CD4-positive, alpha-beta T cell treated with Interleukin-2 at 100 ng/mL for 4 hours (primary cell): Measurements from ENCODE around the gene SP7.
A peak's percentile ranks its signal among the peaks of the same experiment; 100 is the strongest.
"Not testable (repeated sequence)": the region's sequence is repeated elsewhere in the genome, so short reads cannot be mapped to it uniquely, and the experiment has no call there.

Source experiments
- DNase-seq: peaks from one replicate; pipeline ENCODE4 v3.0.0-alpha.2; 2020; ENCODE audit warnings: low spot score

Gene SP7

DNA sequence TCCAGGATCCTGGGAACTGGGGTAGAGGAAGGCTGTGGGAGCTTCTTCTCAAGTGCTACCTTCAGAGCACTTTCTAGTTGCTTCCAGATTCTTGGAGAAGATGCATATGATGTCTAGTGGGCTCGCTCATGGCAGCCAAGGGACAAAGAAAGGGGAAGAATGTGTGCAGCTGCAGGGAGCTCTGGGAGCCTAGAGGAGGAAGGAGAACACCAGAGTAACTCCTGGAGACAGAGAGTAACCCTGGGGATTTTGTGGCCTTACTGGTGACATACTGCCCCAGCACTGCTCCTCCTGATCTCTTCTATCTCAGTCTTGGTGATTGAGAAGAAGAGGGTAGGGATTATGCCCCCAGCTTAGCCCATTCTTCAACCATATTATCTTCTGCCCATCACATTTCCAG lies 10.3 kb upstream of the SP7 start:
- DNase-seq: no peak

DNA sequence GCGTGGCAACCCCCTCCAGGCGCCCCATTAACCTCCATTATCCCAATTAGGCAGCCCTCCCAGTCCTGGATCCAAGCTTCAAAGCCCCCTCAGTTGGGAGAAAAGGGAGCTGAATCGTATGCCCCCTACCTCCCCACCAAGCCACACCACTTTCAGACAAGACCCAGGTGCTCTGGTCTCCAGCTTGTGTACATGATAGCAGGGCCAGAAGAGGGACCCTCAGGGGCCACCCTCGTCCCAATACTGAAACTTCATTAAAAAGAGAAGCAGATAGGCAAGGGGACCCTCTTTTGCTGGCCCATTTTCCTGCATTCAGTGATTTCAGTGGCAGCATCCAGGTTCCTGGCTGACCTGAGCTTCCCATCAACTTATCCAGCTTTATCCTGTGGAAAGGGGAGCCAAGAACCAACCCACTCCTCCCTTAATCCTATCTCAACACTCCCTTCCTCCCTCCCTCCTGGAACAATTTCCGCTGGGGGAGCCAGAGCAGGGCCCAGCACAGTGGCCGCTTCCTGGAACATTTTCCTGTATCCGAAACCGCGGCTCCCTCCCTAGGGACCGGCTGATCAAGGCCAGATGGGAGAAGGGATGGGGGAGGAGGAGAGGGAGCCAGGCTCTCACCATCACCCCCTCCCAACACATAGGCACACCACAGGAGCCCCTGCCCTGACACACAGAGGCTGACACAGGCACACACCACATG lies 9.5 kb upstream of the SP7 start:
- DNase-seq: no peak

DNA sequence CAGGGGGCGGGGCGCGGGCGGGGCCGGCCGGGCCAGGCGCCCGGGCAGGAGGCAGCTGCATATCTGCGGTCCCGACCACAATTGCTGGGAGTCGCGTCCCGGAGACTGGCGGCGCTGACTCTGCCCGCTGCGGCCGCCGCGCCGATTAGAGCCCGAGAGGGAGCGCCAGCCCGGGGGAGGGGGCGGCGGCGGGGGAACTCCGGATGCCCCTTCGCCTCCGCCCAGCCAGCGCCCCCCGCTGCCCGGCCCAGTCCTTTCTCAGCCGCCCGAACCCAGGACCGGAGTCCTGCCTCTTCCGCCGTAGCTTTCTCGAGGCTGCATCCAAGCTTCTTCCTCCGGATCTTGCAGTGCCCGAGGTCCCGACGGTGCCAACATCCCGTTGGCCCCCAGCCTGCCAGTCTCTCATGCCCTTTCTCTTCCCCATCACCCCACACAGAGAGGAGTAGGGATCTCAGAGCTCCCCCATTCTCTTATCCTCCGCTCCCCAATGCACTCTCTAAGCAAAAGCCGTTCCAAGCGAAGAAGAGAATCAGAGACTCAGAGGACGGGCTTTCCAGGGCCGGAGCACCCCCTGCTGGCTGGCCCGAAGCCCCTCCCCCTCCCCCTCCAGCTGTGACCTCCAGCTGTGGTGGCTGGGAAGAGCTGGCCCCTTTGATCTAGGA lies 8.8 kb upstream of the SP7 start:
- peak; percentile 72 for DNase-seq

DNA sequence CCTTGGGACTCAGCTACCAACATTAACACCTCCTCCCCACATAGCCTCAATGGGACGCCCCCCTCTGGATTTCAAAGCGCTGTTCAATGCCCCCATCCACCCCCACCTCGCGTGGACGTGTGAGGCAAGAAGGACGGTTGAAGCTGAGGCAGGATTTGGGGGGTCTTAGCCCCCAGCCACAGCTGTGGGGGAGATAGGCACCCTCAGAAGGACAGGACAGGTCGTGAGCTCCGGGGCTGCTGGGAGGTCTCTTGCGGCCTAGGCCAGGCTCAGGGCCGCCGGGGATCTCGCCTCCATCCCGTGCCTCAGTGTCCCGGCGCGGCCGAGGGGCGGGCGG lies 8.3 kb upstream of the SP7 start:
- no peak for DNase-seq

DNA sequence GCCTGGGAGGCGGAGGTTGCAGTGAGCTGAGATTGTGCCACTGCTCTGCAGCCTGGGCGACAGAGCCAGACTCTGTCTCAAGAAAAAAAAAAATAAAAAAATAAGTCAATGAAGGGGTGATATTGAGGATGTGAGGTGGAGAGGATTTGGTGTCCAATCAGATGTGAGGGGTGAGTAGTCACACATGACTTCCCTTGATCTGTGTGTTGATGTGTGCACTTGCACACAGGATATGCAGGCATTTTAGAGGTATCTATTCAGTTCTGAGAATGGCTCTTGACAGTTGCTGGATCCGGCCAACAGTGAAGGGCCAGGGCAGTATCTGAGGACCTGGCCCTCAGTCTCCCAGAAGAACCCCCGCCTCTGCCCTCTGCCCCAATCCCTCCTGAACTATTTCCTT lies 7.8 kb upstream of the SP7 start:
- no peak for DNase-seq

DNA sequence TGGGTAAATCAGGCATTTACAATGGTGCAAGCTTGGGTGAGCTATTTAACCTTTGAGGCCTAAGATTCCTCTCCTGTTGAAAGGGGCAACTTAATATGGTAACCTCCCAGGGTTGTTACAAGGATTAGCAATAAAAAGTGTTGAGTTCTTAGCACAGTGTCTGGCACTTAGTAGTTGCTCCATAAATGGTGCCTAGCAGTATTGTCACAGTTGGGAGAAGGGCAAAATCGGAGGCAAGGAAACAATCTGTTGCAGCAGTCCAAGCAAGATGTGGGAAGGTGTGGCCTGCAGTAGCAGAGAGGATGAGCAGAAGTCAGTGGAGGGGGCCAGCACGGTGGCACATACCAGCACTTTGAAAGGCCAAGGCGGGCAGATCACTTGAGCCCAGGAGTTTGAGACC lies 7.3 kb upstream of the SP7 start:
- no peak for DNase-seq

DNA sequence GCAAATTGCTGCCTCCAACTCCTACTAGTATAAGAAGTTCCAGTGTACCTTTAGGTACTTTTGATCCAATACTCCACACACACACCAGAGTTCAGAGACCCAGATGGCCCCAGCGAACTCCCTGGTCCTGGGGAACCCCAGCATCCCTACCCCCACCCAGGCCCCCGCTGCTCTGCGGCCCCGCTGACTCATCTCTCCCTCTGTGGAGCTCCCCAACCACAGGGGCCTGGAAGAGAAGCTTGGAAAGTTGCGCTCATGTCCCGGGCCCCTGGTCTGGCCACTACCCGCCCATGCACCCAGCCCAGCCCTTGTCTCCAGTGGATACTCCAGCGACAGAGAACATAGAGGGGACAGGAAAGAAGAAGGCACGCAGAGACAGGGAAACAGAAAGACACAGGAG lies 4.2 kb upstream of the SP7 start:
- no peak for DNase-seq

DNA sequence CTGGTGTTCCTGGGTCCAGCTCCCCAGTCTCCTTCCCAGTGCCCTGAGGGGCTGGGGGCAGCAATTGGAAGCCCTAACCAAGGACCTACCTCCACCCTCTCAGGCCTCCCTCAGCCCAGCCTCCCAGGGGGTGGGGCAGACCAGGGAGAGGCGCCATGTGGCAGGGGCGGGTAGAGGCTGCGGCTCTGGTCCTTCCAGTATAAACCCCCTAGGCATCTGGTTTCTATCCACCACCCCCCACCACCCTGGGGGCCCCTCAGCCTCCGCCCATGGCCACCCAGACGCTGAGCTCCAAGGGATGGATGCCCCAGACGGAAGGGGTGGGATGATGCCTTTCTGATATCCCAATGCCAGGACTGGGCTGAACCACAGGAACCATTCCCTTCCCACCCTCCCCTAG lies 2.8 kb upstream of the SP7 start:
- no peak for DNase-seq

DNA sequence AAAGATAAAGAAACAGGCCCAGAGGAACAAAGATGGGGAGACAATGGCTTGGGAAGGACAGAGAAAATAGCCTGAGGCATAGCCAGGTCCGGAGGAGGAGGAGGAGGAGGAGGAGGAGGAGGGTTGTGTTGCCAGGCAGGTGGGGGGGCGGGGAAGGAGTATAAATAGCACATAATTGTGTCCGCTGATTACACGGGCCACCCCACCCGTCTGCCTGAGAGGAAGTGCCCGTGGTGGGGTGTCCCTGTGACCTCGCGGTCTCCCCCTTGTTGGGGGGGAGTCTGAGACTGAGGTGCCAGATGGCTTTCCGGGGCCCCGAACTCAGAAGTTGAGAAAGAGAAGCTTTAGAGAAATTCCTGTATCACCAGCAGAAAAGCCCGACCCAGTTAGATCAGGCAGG lies 1.9 kb upstream of the SP7 start:
- no peak for DNase-seq

DNA sequence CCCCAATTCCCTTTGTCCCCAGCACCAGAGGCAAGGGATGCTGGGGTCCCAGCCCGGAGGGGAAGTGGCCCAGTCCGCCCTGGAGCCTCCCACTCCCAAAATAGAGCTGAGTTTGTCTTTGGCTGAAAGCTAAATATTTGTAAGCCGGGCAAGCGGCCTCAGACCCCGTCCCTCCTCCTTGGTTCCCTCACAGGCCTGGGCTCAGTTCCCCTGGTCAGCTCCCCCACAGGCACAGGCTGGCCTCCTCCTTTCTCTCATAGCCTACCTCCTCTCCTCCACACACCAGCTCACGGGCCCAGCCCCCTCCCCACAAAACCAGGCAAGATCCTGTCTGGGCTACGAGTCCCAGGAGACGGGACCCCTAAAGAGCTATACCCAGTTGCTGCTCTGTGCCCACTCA lies 1.3 kb downstream of the SP7 start:
- DNase-seq: no peak

DNA sequence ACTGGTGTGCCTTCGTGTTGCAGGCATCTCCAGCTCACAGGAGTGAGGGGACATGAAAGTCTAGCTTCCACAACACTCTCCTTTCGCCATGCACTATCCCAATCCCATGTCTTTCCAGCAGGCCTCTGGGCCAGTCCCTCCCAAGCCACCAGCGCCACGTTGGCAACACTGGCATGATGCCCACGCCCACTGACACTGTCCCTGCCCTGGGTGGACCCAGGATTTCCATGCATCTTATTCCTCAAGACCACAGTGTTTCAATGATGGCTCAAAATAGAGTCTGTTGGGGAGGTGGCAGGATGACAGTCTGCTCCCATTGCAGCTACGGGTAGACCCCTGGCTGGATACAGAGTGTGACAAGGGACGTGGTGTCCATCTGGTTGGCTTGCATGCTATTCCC lies 2.3 kb downstream of the SP7 start:
- DNase-seq: no peak

DNA sequence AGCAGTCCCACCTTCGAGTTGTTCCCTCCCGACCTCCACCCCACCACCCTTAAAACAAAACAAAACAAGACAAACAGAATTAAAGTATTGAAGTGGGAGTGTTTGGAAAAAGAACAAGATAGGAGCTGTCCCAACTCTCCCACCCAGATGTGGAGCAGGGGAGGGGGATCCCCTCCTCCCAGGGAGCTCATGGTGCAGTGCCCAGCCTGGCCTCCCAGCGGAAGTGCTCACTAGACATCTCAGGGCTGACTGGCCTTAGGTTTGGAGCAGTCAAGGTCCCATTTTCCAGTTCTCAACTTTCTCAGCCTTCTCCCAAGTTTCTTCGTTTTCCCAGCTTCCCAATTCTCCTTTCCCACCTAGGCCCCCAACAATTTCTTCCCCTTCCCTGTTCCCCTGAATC lies 2.9 kb downstream of the SP7 start:
- DNase-seq: no peak

DNA sequence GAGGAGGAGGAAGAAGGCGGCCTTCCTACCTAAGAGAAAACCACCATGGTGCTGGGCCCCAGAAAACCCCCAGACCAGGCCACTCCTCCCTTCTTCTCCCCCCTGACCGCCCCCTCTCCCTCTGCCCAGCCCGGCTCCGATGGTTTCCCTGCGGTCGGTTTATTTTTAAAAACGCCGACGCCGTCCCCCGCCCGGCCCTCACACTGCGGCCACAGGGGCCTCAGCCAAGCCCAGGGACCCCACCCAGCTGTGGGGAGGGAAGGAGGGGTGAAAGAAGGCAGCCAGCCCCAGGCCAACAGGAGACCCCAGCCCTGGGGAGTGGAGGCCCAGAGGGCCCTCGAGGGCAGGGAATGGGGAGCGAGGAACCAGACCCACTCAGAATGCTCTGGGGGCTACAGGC lies 3.4 kb downstream of the SP7 start:
- no peak for DNase-seq

DNA sequence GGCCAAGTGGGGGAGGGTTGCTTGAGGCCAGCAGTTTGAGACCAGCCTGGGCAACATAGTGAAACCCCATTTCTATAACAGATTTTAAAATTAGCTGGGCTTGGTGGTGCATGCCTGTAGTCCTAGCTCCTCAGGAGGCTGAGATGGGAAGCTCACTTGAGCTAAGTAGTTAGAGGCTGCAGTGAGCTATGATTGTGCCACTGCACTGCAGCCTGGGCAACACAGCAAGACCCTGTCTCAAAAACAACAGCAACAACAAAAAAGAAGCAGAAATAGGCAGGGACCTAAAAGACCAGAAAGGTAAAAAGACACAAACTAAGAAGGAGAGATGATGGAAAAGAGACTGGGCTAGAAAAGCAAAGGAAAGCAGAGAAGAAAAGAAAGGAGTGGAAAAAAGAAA lies 3.8 kb downstream of the SP7 start:
- DNase-seq: not testable (repeated sequence)

DNA sequence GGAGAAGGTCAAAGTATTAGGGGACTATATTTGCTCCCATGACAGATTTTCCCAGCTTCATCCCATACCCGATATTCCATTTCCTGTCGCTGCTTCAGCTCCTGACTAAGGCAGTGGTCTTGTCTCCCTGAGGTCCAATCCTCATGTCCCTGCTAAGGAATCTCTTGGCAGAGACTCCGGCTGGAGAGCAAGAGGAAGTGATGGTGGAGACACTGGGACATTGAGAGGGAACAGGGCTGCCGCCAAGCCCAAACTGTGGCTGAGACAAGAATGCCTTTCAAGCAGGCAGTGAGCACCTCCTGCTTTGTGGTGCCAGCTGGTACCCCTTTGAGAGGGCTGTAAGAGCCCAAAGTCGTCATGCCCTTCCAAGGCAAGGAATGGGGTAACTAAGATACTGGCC lies 5.5 kb downstream of the SP7 start:
- no peak for DNase-seq

DNA sequence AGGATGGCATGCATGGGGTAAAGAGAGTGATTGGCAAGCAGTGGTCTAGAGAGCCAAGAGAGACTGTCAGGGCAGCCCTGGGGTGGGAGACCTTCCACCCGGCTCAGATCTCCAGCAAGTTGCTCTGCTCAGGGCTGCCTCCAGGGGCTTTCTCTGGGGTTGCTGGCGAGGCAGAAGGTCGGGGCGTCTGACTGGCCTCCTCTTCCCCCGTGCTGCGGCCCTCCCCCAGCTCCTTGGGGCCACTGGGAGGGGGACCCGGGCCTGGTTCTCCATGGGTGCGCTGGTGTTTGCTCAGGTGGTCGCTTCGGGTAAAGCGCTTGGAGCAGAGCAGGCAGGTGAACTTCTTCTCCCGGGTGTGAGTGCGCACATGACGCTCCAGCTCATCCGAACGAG lies 8.1 kb downstream of the SP7 start:
- no peak for DNase-seq

DNA sequence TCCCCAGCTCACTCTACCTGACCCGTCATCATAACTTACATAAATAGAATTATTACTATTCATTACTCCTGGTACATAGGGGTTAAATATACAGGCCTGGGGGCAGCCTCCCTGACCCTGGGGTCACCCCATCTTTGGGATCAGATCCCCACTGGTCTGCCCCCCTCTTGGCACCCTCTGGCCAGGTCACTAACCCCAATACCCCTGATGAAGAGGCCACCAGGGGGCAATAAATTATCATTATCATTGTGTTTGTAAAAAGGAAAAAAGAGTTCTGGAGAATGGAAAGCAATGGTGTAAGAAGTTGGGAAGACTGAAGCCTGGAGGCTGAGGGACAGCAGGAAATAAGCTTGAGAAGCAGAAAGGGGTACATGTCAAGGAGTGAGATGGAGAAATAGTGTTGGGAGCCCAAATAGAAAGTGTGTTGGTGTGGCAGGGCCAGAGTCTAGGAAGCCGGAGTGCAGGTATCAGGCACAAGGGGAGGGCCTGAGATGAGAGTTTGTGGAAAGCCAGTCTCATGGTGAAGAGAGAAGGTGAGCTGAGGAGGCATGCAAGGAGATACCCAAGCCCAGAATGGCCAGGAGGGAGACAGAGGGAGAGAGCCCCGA lies 8.6 kb downstream of the SP7 start:
- DNase-seq: no peak

DNA sequence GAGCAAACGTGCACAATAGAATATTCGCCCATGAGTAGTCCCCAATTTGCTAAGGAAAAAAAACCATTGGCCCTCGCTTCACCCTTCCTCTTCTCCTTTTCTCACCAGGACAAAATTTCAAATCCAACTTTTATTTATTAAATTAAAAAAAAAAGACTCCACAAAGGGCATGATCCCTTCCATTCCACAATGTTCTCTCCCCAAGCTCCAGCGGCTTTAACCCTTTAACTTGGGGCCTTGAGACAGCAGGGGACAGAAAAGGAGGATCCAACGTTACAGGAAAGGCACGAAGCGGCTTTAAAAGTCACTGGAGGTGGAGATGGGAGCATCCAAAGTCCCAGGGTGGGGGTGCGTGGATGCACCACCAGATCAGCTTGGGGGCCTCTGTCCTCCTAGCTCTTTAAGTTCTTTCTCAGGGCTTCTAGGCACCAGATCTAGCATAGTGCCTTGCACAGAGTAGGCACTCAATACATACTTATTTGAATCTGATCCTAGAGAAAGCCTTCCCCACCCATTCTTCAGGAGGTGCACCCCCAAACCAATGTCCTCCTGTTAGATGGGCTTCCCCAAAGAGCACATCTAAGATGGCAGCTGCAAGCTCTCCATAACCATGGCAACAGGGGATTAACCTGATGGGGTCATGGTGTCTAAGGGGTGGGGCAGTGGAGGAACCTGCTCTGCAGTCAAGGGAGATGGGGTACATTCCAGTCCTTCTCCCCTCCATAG lies 9.5 kb downstream of the SP7 start:
- DNase-seq: no peak

DNA sequence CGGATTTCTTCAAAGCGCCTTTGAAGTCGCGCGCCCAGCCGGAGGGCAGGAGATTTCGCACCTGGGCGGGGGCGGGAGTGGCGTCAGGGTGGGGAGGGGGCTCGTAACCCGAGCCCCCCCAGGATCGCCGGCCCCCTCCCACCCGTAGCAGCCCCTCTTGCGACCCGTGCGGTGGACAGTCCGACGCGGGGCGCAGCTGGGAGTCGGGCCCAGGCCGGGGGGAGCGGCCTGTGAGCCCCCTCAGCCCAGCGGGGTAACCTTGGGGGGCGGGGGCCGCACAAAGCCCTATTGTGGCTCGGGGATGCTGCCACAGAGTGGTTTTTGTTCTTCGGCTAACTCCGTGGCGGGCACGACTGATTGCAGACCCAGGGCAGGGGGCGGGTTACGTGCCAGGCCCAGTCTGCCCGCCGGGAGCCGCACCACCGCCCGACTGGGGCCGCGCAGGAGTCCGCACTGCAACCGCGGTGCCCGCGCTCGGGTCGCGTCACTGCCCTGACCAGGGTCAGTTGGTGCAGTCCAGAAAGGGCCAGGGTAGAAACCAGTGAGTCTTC lies 10.6 kb downstream of the SP7 start:
- DNase-seq: no peak

DNA sequence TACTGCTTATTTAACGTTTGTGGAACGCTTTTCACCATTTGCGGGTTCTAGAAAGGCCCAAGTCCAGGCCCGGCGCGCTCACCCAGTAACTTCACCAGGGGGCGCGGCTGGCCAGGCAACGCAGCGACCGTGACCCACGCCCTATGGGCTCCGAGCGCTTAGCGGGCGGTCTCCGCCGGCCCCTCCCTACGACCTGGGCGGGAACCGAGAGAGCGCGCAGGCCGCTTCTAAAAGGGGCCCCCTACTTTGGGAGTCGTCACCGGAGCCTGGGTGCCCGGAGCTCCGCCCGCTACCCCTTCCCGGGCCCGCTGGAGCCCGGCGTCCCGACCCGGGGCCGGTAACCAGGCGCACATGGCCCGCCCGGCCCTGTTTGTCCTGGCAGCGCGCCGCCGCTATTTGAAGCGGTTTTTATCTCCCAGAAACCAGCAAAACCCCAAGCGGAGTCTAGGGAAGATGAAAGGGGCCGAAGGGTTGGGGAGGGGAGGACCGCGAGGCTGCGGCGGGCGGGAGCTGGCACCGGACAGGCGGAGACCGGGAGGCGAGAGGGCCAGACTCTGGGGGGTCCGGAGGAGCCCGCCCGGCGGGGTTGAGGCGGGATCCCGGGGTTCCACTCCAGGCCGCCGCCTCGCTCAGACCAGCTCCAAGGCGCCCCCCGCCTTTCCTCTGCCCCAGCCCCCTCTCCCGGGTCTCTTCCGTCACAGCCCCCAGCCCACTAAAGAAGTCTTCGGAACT lies 11.2 kb downstream of the SP7 start:
- peak; percentile 89 for DNase-seq

DNA sequence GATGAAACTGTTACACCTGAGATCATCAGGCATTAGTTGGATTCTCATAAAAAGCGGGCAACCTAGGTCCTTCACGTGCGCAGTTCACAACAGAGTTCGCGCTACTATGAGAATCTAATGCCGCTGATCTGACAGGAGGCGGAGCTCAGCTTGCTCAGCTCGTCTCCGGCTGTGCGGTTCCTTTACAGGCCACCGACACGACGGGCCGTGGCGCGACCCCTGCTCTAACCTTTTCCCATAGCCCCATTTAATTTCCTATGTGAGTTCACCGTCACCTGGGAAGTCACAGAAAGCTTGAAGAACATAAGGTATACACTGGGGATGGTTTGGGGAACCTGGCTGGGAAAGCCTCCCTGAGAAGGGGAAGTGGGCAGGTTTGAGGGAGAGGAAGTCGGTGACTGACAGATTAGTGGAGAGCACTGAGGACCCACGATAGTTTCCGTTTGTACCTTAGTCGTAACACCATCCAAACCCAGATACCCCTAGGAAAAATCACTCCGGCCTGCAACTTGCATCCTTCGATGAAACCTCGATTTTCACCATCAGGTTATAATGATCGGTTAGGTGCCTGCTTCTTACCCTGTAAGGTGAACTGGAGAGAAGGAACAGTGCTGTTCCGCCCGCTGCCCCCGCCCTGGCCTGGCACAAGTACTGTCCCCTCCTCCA lies 11.9 kb downstream of the SP7 start:
- DNase-seq: peak; percentile 55
